GM12875 (cell line): Measurements from ENCODE around the gene CELF4.

ENCODE experiments used
- H3K4me3 ChIP-seq: one replicate; pipeline ENCODE4 v1.5.1; 2011; ENCODE audit warnings: low read depth, low read length, control low read depth
- CTCF ChIP-seq: IDR thresholded peaks from 2 replicates; pipeline ENCODE4 v1.5.1; 2011; ENCODE audit warnings: low read depth, mild to moderate bottlenecking, control low read depth, inconsistent platforms, low read length, moderate library complexity, borderline replicate concordance; ENCODE audit not compliant: insufficient read depth

The CELF4 gene

GRCh38 chr18:37332628-37333420 lies 232.8 kb downstream of the CELF4 start:
- no peak overlapping the region for H3K4me3 ChIP-seq
- no peak for TF ChIP-seq CTCF

GRCh38 chr18:37332219-37332618 lies 233.4 kb downstream of the CELF4 start:
- TF ChIP-seq CTCF: no peak
- H3K4me3 ChIP-seq: no peak overlapping the region

GRCh38 chr18:37330173-37330572 lies 235.4 kb downstream of the CELF4 start:
- no peak overlapping the region for H3K4me3 ChIP-seq
- TF ChIP-seq CTCF: no peak

- H3K4me3 ChIP-seq: no peak overlapping the region
- no peak for TF ChIP-seq CTCF
These were observed 236.5 kb downstream of the CELF4 start for GRCh38 chr18:37328946-37329719.

GRCh38 chr18:37327063-37327577 lies 238.5 kb downstream of the CELF4 start:
- no peak overlapping the region for H3K4me3 ChIP-seq
- no peak for TF ChIP-seq CTCF

GRCh38 chr18:37322492-37323035 lies 243.0 kb downstream of the CELF4 start:
- TF ChIP-seq CTCF: peak; percentile 88
- no peak overlapping the region for H3K4me3 ChIP-seq
